ENCODE data around the gene CCDC50.

CCDC50 gene

DNA sequence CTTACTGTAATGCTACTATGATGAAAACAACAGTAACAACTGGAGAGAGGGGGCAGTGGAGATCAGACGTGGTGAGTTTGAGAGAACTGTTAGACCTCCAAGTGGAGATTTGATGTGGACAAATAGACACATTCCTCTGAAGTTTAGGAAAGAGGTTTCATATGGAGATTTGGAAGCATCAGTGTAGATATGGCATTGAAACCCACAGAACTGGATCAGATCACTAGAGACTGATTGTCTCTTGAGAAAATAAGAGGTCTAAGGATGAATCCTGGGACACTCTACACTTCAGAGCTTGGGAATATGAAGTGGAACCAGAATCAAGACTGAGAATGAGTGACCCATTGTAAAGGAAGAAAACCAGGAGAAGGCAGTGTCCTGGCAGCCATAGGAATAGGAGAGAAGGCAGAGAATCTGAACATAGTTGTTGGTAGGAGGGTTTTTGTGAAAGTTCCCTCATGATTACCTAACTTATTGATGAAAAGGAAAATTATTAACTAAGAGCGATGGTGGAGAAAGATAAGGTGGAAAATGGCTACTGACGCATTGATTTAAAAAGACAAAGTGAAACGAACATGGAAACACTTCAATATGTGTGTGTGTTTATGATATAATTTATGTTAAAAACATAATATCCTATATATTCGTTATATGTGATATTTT lies 102.1 kb downstream of the CCDC50 start:
- TF ChIP-seq, protein P1, sequence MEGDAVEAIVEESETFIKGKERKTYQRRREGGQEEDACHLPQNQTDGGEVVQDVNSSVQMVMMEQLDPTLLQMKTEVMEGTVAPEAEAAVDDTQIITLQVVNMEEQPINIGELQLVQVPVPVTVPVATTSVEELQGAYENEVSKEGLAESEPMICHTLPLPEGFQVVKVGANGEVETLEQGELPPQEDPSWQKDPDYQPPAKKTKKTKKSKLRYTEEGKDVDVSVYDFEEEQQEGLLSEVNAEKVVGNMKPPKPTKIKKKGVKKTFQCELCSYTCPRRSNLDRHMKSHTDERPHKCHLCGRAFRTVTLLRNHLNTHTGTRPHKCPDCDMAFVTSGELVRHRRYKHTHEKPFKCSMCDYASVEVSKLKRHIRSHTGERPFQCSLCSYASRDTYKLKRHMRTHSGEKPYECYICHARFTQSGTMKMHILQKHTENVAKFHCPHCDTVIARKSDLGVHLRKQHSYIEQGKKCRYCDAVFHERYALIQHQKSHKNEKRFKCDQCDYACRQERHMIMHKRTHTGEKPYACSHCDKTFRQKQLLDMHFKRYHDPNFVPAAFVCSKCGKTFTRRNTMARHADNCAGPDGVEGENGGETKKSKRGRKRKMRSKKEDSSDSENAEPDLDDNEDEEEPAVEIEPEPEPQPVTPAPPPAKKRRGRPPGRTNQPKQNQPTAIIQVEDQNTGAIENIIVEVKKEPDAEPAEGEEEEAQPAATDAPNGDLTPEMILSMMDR (IDR thresholded peaks at IDR 0.05; ENCODE audit: low read depth, low read length): no peak
- DNase-seq (ENCODE audit: extremely low read depth, low read depth): no peak

DNA sequence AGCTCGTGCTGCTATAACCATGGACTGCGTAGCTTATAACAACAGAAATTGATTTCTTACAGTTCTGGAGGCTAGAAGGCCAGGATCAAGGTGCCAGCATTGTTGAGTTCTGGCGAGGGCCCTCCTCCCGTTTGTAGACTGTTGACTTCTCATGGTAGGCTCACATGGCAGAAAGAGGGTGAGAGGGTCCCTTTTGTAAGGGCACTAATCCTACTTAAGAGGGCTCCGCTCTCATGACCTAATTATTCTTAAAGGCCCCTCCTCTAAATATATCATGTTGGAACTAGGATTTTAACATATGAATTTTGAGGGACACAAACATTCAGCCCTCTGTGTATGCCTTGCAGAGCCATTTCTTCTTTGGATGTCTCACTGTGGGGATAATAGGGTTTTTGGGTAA lies 103.0 kb downstream of the CCDC50 start:
- no peak for DNase-seq (ENCODE audit: extremely low read depth, low read depth)
- TF ChIP-seq, protein P1 (IDR thresholded peaks at IDR 0.05; ENCODE audit: low read depth, low read length): no peak

DNA sequence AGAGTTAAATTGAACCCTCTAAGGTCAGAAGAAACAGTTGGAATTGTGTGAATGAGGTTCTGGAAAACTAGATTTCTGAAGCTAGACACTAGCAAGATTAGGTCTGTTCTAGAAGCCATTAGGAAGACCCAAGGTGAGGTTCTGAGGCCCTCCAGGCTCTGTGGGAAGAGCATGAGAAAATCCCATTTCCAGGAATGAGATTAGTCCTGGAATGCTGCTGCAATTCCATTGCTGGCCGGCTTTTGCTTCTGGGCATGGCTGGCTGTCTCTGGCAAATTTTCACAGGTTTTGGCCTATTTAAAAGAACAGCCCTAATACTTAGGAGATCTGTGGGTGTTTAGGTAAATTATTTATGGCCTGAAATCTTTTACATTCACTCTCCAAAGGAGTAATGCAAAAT lies 104.8 kb downstream of the CCDC50 start:
- TF ChIP-seq, protein P1 (IDR thresholded peaks at IDR 0.05; ENCODE audit: low read depth, low read length): no peak
- DNase-seq (ENCODE audit: extremely low read depth, low read depth): no peak

DNA sequence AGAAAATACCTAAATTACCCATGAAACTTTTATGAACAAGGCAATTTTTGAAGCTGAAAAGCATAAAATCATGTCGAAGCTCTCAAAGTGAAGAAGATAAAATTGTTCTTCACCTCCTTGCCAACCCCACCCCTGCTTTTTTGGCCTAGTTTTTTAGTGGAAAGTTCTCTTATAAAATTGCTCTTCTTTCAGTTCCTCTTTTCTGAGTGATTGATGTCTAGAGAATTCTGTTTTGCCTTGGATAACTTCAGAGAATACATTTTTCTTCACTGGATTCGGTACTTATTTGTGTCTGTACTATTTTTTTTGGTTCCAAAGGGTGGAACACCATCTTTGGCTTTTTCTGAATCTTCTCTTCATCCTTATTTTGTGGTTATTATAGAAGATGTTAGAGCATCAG lies 106.8 kb downstream of the CCDC50 start:
- DNase-seq (ENCODE audit: extremely low read depth, low read depth): no peak
- TF ChIP-seq, protein P1 (IDR thresholded peaks at IDR 0.05; ENCODE audit: low read depth, low read length): no peak

DNA sequence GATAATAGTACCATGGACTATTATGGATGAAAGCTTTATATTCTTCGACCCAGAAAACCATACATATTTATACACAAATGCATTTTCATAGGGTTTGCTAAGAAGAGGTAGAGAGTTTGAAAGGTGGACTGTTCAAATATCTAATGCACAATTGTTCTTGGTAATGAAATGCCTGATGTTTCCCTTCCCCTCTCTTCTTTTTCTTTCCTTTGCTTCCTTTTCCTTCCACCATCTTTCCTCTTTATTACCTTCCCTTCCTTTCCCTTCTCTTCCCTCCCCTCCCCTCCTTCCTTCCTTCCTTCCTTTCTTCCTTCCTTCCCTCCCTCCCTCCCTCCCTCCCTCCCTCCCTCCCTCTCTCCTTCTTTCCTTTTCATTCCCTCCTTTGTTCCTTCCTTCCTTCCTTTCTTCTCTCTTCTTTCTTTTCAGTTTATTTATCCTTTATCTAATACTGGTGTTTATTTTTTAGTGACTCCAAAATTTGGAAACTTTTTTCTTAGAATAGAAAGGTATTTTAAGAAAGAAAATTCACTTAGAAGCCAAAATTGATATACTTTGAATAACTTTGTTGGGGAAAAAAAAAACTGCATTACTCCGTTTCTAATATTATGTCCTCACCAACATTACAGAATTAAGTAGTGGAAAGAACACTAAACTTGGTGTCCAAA lies 109.1 kb downstream of the CCDC50 start:
- no peak for DNase-seq (ENCODE audit: extremely low read depth, low read depth)
- TF ChIP-seq, protein P1 (IDR thresholded peaks at IDR 0.05; ENCODE audit: low read depth, low read length): no peak

DNA sequence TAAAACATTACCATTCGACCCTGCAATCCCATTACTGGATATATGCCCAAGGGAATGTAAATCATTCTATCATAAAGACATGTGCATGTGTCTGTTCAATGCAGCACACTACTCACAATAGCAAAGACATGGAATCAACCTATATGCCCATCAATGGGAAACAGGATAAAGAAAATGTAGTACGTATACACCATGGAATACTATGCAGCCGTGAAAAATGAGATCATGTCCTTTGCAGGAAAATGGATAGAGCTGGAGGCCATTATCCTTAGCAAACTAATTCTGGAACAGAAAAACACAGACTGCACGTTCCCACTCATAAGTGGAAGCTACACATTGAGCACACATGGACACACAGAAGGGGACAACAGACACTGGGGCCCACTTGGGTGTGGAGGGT lies 111.3 kb downstream of the CCDC50 start:
- TF ChIP-seq, protein P1 (IDR thresholded peaks at IDR 0.05; ENCODE audit: low read depth, low read length): no peak
- DNase-seq (ENCODE audit: extremely low read depth, low read depth): no peak

DNA sequence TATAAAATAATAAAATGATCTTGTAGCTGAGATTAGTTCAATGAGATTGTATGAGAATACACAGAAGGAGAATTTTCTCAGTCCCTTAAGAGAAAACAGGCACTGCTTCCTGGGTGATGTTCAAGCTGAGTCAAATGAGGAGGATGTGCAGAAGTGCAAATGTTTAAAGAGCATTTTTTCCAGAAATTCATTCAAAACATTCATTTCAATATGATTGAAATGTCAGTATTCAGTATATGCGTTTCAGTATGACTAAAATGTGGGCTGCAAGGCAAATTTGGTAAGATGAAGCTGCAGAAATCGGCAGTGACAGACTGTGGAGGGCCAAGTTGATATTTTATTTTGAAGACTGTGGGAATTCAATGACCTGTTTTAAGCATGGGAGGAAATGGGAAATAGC lies 112.5 kb downstream of the CCDC50 start:
- DNase-seq (ENCODE audit: extremely low read depth, low read depth): no peak
- TF ChIP-seq, protein P1 (IDR thresholded peaks at IDR 0.05; ENCODE audit: low read depth, low read length): no peak

Data from AG09319 (cell line).